GM12872 (cell line): Measurements from ENCODE around the gene SON.

Experiments used
- CTCF ChIP-seq: IDR thresholded peaks from 3 replicates; pipeline ENCODE4 v1.5.1; 2011; ENCODE audit warnings: low read depth, mild to moderate bottlenecking, low read length, moderate library complexity; ENCODE audit not compliant: insufficient read depth

The SON gene

GRCh38 chr21:33566514-33566913, 23.7 kb downstream of the SON start:
- TF ChIP-seq CTCF = no peak

GRCh38 chr21:33567914-33568313, 25.1 kb downstream of the SON start:
- TF ChIP-seq CTCF = no peak

GRCh38 chr21:33568448-33568847, 25.6 kb downstream of the SON start:
- TF ChIP-seq CTCF = no peak

- no peak for TF ChIP-seq CTCF
Measured at GRCh38 chr21:33569991-33570390, 27.2 kb downstream of the SON start.

GRCh38 chr21:33572350-33572749, 29.5 kb downstream of the SON start:
- no peak for TF ChIP-seq CTCF

GRCh38 chr21:33578214-33578613, 35.4 kb downstream of the SON start:
- no peak for TF ChIP-seq CTCF

GRCh38 chr21:33578959-33579542, 36.2 kb downstream of the SON start:
- no peak for TF ChIP-seq CTCF
